Sigmoid colon (tissue), 7 donors: ENCODE measurements around the gene AP1S3. TPM values are rescaled to one million over a fixed set of nuclear protein-coding genes. Genes with fewer than 3 reads are reported as not detected.

Experiments used
- DNase-seq: peaks from one replicate; pipeline ENCODE4 v3.0.0-alpha.2; 2019
- H3K27ac ChIP-seq, 4 donors: fragments of 200-600 bp; sonication (generic); one replicate each; pipeline ENCODE4 v1.5.1; 2016 to 2019; ENCODE audit warnings: mild to moderate bottlenecking in 1 of 4
- H3K27me3 ChIP-seq, 3 donors: fragments of 200-600 bp; sonication (generic); one replicate each; pipeline ENCODE4 v1.5.1; 2019; ENCODE audit warnings: mild to moderate bottlenecking in 1 of 3
- H3K36me3 ChIP-seq, 4 donors: fragments of 200-600 bp; sonication (generic); one replicate each; pipeline ENCODE4 v1.5.1; 2016 to 2019
- H3K4me1 ChIP-seq, 4 donors: fragments of 200-600 bp; sonication (generic); one replicate each; pipeline ENCODE4 v1.5.1; 2017 to 2019
- H3K4me3 ChIP-seq, 4 donors: fragments of 200-600 bp; sonication (generic); one replicate each; pipeline ENCODE4 v1.5.1; 2017 to 2019; ENCODE audit warnings: mild to moderate bottlenecking in 2 of 4, moderate library complexity in 1 of 4
- H3K9me3 ChIP-seq, 4 donors: fragments of 200-600 bp in 3 of 4; sonication (generic) in 3 of 4; one replicate each; pipeline versions ENCODE4 v1.5.1 to v1.6.1; 2013 to 2019
- EP300 ChIP-seq, 4 donors: sonication (generic); formaldehyde crosslinking; IDR thresholded peaks; one replicate each; pipeline ENCODE4 v1.6.1; 2017; ENCODE audit warnings: antibody characterized with exemption in 4 of 4
- POLR2A ChIP-seq, 2 donors: fragments of 450-650 bp; IDR thresholded peaks; one replicate each; pipeline ENCODE4 v1.6.1; 2016; ENCODE audit warnings: antibody characterized with exemption in 2 of 2, mild to moderate bottlenecking in 2 of 2, moderate library complexity in 2 of 2
- POLR2AphosphoS5 ChIP-seq, 4 donors: sonication (generic); formaldehyde crosslinking; IDR thresholded peaks; one replicate each; pipeline ENCODE4 v1.6.1; 2017; ENCODE audit warnings: antibody characterized with exemption in 4 of 4
- WGBS, 2 donors: extraction: QIAGEN DNeasy Blood & Tissue Kit; methylation state at CpG; one replicate each; pipeline ENCODE4 v1.1.7; 2013; 5-methylcytosine and 5-hydroxymethylcytosine counted together
- intact Hi-C: fragments of 100-400 bp; cut with DNase I; formaldehyde crosslinking; loops from one replicate; pipeline ENCODE4 v1.15.1; 2023
- polyA plus RNA-seq, 3 donors: library from polyadenylated mRNA; stranded (reverse); fragments of 200-250 nt; gene quantifications; one replicate each; pipeline ENCODE4 v1.2.3, GENCODE V29; 2013
- total RNA-seq, 4 donors: library from RNA; depleted of rRNA; stranded (reverse); fragments of >200 nt; gene quantifications; one replicate each; pipeline ENCODE4 v1.1.0, GENCODE V29; 2016
- TF ChIP-seq, protein P1 (sequence below), 4 experiments: fragments of 450-650 bp in 3 of 4; fragments of 200-600 bp in 1 of 4; IDR thresholded peaks; one replicate each; pipeline ENCODE4 v1.5.1; 2016 to 2019; ENCODE audit warnings: antibody characterized with exemption in 4 of 4, mild to moderate bottlenecking in 3 of 4, moderate library complexity in 2 of 4
- donor health status: healthy with polysubstance abuse.
- donor health status: Bipolar disorder and iron deficiency.
- donor health status: healthy.

Gene AP1S3
- total and polyA plus RNA-seq, 7 donors, result 0.14 to 7.2 (median 3.0) TPM; not detected in 2

- Histone ChIP-seq H3K27me3 (no peaks in the 10 kb centered on the region), H3K27ac (no peak overlapping the region), H3K9me3 (peaks cover 0 to 2% (median 0%) of the 10 kb centered on the region in 4 donors), H3K36me3 (no peaks in the 10 kb centered on the region), H3K4me1 (no peaks in the 10 kb centered on the region), H3K4me3 (no peak overlapping the region)
- DNase-seq, result no peak
- WGBS, 2 donors, result 41 to 60% methylated on average over 5 of the region's 5 CpGs
- intact Hi-C loops, result no loop called here
- no peak for TF ChIP-seq POLR2AphosphoS5 (IDR thresholded peaks at IDR 0.05)
- TF ChIP-seq, protein P1, sequence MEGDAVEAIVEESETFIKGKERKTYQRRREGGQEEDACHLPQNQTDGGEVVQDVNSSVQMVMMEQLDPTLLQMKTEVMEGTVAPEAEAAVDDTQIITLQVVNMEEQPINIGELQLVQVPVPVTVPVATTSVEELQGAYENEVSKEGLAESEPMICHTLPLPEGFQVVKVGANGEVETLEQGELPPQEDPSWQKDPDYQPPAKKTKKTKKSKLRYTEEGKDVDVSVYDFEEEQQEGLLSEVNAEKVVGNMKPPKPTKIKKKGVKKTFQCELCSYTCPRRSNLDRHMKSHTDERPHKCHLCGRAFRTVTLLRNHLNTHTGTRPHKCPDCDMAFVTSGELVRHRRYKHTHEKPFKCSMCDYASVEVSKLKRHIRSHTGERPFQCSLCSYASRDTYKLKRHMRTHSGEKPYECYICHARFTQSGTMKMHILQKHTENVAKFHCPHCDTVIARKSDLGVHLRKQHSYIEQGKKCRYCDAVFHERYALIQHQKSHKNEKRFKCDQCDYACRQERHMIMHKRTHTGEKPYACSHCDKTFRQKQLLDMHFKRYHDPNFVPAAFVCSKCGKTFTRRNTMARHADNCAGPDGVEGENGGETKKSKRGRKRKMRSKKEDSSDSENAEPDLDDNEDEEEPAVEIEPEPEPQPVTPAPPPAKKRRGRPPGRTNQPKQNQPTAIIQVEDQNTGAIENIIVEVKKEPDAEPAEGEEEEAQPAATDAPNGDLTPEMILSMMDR (IDR thresholded peaks at IDR 0.05), result no peak
- TF ChIP-seq POLR2A (IDR thresholded peaks at IDR 0.05), result no peak
- no peak for TF ChIP-seq EP300 (IDR thresholded peaks at IDR 0.05)
These were observed 102.2 kb downstream of the AP1S3 start for GRCh38 chr2:223735035-223735640.

GRCh38 chr2:223734346-223734745 lies 103.0 kb downstream of the AP1S3 start:
- WGBS, 2 donors, result 93 to 97% methylated on average over 2 of the region's 2 CpGs
- no peaks in the 10 kb centered on the region for H3K4me1 ChIP-seq
- intact Hi-C loops, result no loop called here
- H3K36me3 ChIP-seq, result no peaks in the 10 kb centered on the region
- TF ChIP-seq EP300 (IDR thresholded peaks at IDR 0.05) (no peak), POLR2A (IDR thresholded peaks at IDR 0.05) (no peak), POLR2AphosphoS5 (IDR thresholded peaks at IDR 0.05) (no peak)
- TF ChIP-seq, protein P1 (IDR thresholded peaks at IDR 0.05), result no peak
- H3K27me3 ChIP-seq, result no peaks in the 10 kb centered on the region
- no peak for DNase-seq
- H3K27ac ChIP-seq, result no peak overlapping the region
- H3K4me3 ChIP-seq, result no peak overlapping the region
- H3K9me3 ChIP-seq, result peaks cover 0 to 2% (median 0%) of the 10 kb centered on the region in 4 donors

DNA sequence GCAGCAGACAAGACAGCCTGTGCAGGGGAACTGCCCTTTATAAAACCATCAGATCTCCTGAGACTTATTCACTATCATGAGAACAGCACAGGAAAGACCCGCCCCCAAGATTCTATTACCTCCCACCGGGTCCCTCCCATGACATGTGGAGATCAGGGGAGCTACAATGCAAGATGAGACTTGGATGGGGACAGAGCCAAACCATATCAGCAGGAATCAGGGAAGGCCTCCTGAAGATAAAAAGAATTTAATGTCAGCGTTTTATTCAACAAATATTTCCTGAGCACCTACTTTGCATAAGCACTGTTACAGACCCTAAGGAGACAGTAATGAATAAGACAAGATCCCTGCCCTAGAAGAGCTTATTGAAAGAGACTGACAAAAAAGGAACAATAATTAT lies 105.0 kb downstream of the AP1S3 start:
- peaks cover 0 to 2% (median 0%) of the 10 kb centered on the region in 4 donors for H3K9me3 ChIP-seq
- 88 to 93% methylated on average over 3 of the region's 3 CpGs for WGBS, 2 donors
- H3K27me3 ChIP-seq, result no peaks in the 10 kb centered on the region
- no peak for TF ChIP-seq EP300 (IDR thresholded peaks at IDR 0.05)
- TF ChIP-seq POLR2A (IDR thresholded peaks at IDR 0.05), result no peak
- no peak for TF ChIP-seq POLR2AphosphoS5 (IDR thresholded peaks at IDR 0.05)
- TF ChIP-seq, protein P1 (IDR thresholded peaks at IDR 0.05), result no peak
- no peaks in the 10 kb centered on the region for H3K36me3 ChIP-seq
- DNase-seq, result no peak
- intact Hi-C loops, result no loop called here
- no peak overlapping the region for H3K4me3 ChIP-seq
- no peaks in the 10 kb centered on the region for H3K4me1 ChIP-seq
- H3K27ac ChIP-seq, result no peak overlapping the region

DNA sequence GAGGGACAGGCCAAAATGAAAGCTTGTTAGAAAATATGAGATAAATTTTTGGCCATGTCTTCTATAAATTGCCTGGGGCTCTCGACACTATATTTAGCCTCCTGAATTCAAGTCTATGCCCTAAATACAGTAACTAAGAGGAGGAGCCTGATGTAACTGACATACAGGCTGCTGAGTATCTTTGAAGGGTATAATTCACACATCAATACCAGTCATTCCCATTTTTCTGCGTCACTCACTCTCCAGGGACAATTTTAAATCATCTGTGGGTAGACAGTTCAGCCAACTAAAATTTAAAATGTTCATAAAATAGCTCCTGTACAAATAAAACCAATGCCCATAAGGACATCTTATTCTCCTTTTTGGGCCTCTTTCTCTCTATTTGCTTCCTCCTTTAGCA lies 105.9 kb downstream of the AP1S3 start:
- H3K9me3 ChIP-seq, result peaks cover 0 to 2% (median 0%) of the 10 kb centered on the region in 4 donors
- DNase-seq, result no peak
- no peak overlapping the region for H3K27ac ChIP-seq
- no peaks in the 10 kb centered on the region for H3K27me3 ChIP-seq
- no peaks in the 10 kb centered on the region for H3K36me3 ChIP-seq
- H3K4me3 ChIP-seq, result no peak overlapping the region
- TF ChIP-seq, protein P1 (IDR thresholded peaks at IDR 0.05), result no peak
- TF ChIP-seq POLR2AphosphoS5 (IDR thresholded peaks at IDR 0.05) (no peak), EP300 (IDR thresholded peaks at IDR 0.05) (no peak), POLR2A (IDR thresholded peaks at IDR 0.05) (no peak)
- 88 to 89% methylated on average over 2 of the region's 2 CpGs for WGBS, 2 donors
- intact Hi-C loops, result no loop called here
- no peaks in the 10 kb centered on the region for H3K4me1 ChIP-seq

DNA sequence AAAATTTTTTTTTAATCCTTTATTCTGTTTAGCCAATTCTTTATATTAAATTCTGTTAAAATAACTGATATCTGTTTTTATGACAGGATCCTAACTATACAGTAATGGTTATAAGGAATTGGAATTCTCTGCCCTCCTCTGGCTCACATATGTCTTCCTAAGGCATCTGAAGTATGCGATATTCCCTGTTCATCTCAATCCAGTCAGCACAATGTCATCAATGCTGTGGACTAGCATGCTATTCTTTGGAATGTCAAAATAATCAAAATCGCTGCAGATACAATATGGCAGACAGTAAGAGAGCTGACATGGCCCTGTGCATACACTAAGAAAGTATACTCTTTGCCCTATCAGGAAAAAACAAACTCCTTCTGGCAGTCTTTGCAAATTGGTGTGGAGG lies 107.6 kb downstream of the AP1S3 start:
- no peaks in the 10 kb centered on the region for H3K36me3 ChIP-seq
- no peak overlapping the region for H3K27ac ChIP-seq
- intact Hi-C loops, result no loop called here
- H3K4me1 ChIP-seq, result peaks cover 0 to 15% (median 12%) of the 10 kb centered on the region in 4 donors
- no peak overlapping the region for H3K4me3 ChIP-seq
- DNase-seq, result no peak
- peaks cover 0 to 2% (median 0%) of the 10 kb centered on the region in 4 donors for H3K9me3 ChIP-seq
- no peak for TF ChIP-seq POLR2AphosphoS5 (IDR thresholded peaks at IDR 0.05)
- H3K27me3 ChIP-seq, result no peaks in the 10 kb centered on the region
- WGBS, 2 donors, result 97 to 98% methylated on average over 2 of the region's 2 CpGs
